Lower leg skin (tissue), 4 donors: Measurements from ENCODE around the gene PPA1. TPM values are rescaled to one million over a fixed set of nuclear protein-coding genes. Genes with fewer than 3 reads are reported as not detected.
A peak's percentile ranks its signal among the peaks of the same experiment; 100 is the strongest.
"Not testable (repeated sequence)": the region's sequence is repeated elsewhere in the genome, so short reads cannot be mapped to it uniquely, and the experiment has no call there.

ENCODE experiments used
- DNase-seq, 2 donors: peaks; one replicate each; pipeline ENCODE4 v3.0.0-alpha.2; 2019; ENCODE audit warnings: low spot score in 2 of 2
- H3K4me3 ChIP-seq: fragments of 200-600 bp; sonication (generic); 2 replicates; pipeline ENCODE4 v1.5.1; 2017; ENCODE audit warnings: mild to moderate bottlenecking, low read depth; ENCODE audit not compliant: poor library complexity, severe bottlenecking
- POLR2A ChIP-seq, 2 donors: fragments of 450-650 bp; IDR thresholded peaks; one replicate each; pipeline ENCODE4 v1.6.1; 2016 to 2017; ENCODE audit warnings: antibody characterized with exemption in 2 of 2, mild to moderate bottlenecking in 1 of 2, moderate library complexity in 1 of 2
- WGBS, 2 donors: methylation state at CpG; one replicate each; pipeline ENCODE4 v1.1.5; 2018; 5-methylcytosine and 5-hydroxymethylcytosine counted together
- intact Hi-C: fragments of 100-400 bp; cut with DNase I; formaldehyde crosslinking; loops from one replicate; pipeline ENCODE4 v1.15.0; 2023; ENCODE audit warnings: low total_unique reads
- total RNA-seq, 4 donors: library from RNA; depleted of rRNA; stranded (reverse); fragments of >200 nt; gene quantifications; one replicate each; pipeline ENCODE4 v1.1.0, GENCODE V29; 2016
- TF ChIP-seq, protein P1 (sequence below), 3 donors: fragments of 450-650 bp; IDR thresholded peaks; one replicate each; pipeline ENCODE4 v1.5.1; 2016; ENCODE audit warnings: antibody characterized with exemption in 3 of 3, mild to moderate bottlenecking in 3 of 3, moderate library complexity in 2 of 3

Gene PPA1
- total RNA-seq, 4 donors from 2014 or later: 69.7 to 147 (median 96.9) TPM

DNA sequence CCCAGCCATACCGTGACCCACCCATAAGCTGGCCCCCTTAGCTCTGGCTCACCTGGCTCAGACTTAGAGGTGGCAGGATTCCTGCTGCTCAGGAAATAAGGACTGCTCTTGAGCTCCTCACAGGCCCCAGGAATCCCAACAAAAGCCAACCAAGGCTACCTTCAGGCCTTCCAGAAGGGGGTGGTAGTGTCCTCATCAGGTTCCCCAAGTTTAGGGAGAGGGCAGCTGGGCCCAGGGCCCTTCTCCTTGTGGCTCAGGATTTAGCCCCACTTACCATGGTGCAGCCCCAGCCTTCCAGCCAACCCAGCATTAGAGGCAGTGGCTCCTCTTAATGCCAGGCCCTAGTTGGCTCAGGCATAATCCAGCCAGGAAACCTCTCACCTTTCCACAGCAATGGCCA is 27.0 kb upstream of the PPA1 start:
- no peak overlapping the region for H3K4me3 ChIP-seq
- no peak for TF ChIP-seq POLR2A (IDR thresholded peaks at IDR 0.05)
- TF ChIP-seq, protein P1, sequence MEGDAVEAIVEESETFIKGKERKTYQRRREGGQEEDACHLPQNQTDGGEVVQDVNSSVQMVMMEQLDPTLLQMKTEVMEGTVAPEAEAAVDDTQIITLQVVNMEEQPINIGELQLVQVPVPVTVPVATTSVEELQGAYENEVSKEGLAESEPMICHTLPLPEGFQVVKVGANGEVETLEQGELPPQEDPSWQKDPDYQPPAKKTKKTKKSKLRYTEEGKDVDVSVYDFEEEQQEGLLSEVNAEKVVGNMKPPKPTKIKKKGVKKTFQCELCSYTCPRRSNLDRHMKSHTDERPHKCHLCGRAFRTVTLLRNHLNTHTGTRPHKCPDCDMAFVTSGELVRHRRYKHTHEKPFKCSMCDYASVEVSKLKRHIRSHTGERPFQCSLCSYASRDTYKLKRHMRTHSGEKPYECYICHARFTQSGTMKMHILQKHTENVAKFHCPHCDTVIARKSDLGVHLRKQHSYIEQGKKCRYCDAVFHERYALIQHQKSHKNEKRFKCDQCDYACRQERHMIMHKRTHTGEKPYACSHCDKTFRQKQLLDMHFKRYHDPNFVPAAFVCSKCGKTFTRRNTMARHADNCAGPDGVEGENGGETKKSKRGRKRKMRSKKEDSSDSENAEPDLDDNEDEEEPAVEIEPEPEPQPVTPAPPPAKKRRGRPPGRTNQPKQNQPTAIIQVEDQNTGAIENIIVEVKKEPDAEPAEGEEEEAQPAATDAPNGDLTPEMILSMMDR (IDR thresholded peaks at IDR 0.05): no peak
- 80 to 84% methylated on average over 1 of the region's 1 CpG for WGBS, 2 donors
- peak in 1 of 2 donors; percentile 66 for DNase-seq
- intact Hi-C loops: no loop called here

DNA sequence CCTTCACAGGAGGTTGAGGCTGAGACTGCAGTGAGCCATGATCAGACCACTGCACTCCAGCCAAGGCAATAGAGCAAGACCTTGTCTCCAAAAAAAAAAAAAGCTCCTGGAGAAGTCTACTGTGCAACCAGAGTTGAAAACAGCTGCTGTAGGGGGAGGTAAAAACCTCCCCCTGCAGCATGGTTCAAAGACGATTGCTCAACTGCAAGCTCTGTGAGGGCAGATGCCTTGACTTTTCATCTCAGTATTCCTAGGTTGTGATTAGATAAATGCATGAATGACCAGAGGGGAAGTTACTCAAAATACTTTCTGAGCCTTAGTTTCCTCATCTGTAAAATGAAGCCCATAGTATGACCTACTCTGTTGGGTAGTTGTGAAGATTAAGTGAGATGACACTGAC is 25.0 kb upstream of the PPA1 start:
- WGBS, 2 donors: 87 to 94% methylated on average over 1 of the region's 1 CpG
- H3K4me3 ChIP-seq: no peak overlapping the region
- intact Hi-C loops: no loop called here

DNA sequence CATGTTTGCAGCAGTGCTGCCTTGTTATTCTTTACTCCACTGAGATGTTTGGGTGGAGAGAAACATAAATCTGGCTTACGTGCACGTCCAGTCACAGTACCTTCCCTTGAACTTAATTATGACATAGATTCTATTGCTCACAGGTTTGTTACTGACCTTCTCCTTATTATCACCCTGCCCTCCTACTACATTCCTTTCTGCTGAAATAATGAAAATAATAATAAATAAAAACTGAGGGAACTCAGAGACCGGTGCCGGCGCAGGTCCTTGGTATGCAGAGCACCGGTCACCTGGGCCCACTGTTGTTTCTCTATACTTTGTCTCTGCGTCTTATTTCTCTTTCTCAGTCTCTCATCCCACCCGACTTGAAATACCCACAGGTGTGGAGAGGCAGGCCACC is 24.6 kb upstream of the PPA1 start:
- DNase-seq, intact Hi-C loops, H3K4me3 ChIP-seq: not testable (repeated sequence)
- WGBS, 2 donors: 89% methylated on average over 8 of the region's 8 CpGs

More for the DNA sequence above, 25.0 kb upstream of the PPA1 start:
- TF ChIP-seq, protein P1 (IDR thresholded peaks at IDR 0.05): no peak
- no peak for TF ChIP-seq POLR2A (IDR thresholded peaks at IDR 0.05)
- peak in 1 of 2 donors; percentile 39 for DNase-seq

DNA sequence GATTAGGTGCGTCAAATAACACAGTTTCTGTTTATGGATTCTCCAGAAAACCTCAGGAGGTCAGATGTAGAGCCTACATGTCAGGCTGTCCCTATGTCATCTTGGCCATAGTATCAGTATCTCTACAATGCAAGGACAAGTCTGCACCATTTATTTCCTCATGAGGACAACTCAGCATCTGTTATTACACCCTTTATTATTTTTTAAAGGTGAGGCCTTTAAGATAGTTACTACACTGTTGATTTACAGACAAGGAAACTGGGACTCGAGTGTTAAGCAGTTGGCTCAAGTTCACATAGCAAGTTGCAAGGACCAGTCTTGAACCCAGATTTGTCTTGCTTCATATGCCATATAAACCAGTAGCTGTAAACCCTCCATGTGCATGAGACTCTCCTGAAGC is 23.2 kb upstream of the PPA1 start:
- DNase-seq: no peak
- intact Hi-C loops: no loop called here
- TF ChIP-seq, protein P1 (IDR thresholded peaks at IDR 0.05): no peak
- no peak for TF ChIP-seq POLR2A (IDR thresholded peaks at IDR 0.05)
- H3K4me3 ChIP-seq: no peak overlapping the region
- 83 to 87% methylated on average over 2 of the region's 2 CpGs for WGBS, 2 donors

DNA sequence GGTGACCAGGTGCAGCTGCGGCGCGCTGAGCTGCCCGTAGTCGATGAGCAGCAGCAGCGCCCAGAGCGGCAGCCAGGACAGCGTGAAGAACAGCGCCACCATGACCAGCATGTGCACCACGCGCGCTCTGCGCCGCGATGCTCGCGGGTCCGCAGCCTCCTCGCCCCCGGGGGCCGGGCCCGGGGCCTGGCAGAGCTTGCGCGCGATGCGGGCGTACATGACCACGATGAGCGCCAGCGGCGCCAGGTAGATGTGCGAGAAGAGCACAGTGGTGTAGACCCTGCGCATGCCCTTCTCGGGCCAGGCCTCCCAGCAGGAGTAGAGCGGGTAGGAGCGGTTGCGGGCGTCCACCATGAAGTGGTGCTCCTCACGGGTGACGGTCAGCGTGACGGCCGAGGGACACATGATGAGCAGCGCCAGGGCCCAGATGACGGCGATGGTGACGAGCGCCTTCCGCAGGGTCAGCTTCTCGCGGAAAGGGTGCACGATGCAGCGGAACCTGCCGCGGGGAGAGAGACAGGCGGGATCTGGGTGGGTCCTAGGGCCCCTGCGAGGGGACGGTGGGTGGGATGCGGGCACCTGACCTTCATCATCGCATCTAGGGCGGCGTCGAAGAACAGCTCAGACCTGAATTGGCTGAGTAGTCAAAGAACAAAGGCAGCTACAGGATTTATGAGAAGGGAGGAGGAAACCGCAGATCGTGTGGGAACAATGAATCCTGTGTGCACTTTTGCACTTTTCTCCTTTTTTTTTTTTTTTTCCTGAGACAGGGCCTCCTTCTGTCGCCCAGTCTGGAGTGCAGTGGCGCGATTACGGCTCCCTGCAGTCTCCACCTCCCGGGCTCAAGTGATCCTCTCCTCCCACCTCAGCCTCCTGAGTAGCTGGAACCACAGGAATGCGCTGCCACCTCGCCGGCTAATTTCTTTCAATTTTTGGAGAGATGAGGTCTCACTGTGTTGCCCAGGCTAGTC is 22.4 kb upstream of the PPA1 start:
- TF ChIP-seq POLR2A (IDR thresholded peaks at IDR 0.05): no peak
- TF ChIP-seq, protein P1 (IDR thresholded peaks at IDR 0.05): no peak
- 19 to 21% methylated on average over 60 to 66 of the region's 73 CpGs for WGBS, 2 donors
- intact Hi-C loops: no loop called here
- no peak for DNase-seq
- H3K4me3 ChIP-seq: no peak overlapping the region

DNA sequence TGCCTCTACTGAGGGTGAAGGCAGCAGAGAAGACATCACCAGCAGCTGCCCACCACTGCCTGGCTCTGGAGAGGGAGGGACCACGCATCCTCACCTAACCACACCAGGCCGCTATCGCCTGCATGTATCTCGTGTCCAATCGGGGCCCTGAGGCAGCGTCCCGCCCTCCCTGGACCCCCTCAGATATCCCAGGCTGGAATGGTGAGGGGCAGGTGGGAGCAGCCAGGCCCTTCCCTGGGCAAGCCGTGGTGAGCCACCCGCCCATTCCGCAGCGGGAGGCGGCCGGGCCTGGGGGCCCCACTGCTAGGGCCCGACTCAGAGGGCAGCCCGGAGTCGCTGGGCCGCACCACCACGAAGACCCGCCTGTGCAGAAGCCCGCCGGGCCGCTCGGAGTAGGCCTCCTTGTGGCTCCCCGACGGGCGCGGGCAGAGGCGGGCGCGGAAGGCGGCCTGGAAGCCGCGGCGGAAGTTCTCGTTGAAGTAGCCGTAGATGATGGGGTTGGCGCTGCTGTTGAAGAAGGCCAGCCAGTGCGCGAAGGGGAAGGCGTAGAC is 21.6 kb upstream of the PPA1 start:
- no peak overlapping the region for H3K4me3 ChIP-seq
- 35 to 52% methylated on average over 20 to 40 of the region's 40 CpGs for WGBS, 2 donors
- intact Hi-C loops: no loop called here
- TF ChIP-seq POLR2A (IDR thresholded peaks at IDR 0.05): no peak
- TF ChIP-seq, protein P1 (IDR thresholded peaks at IDR 0.05): no peak
- peak in 1 of 2 donors; percentile 81 for DNase-seq
